ENCODE measurements around the gene TBXAS1. TPM values are rescaled to one million over a fixed set of nuclear protein-coding genes. Genes with fewer than 3 reads are reported as not detected.

TBXAS1 gene
- total and polyA plus RNA-seq, 2 experiments from 2014 or later, result 1.3 TPM; not detected in 1

DNA sequence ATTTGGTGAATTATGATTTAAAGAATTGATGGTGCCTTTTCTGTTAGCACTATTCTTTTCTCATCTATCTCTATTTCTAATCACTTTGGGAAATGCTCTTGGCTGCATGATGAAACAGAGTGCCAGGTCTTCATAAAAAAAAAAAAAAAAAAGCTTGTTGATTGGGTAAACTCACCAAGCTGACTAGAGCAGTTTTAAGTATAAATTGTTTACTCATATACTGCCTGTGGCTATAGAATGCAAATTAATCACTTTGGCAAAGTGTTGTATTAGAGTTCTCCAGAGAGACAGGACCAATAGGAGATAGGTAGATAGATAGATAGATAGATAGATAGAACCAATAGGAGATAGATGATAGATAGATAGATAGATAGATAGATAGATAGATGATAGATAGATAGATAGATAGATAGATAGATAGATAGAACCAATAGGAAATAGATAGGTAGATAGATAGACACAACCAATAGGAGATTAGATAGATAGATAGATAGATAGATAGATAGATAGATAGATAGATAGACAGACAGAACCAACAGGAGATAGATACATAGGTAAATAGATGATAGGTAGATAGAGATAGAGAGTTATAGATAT is 20.1 kb upstream of the TBXAS1 start (continued):
- TF ChIP-seq, protein P1, sequence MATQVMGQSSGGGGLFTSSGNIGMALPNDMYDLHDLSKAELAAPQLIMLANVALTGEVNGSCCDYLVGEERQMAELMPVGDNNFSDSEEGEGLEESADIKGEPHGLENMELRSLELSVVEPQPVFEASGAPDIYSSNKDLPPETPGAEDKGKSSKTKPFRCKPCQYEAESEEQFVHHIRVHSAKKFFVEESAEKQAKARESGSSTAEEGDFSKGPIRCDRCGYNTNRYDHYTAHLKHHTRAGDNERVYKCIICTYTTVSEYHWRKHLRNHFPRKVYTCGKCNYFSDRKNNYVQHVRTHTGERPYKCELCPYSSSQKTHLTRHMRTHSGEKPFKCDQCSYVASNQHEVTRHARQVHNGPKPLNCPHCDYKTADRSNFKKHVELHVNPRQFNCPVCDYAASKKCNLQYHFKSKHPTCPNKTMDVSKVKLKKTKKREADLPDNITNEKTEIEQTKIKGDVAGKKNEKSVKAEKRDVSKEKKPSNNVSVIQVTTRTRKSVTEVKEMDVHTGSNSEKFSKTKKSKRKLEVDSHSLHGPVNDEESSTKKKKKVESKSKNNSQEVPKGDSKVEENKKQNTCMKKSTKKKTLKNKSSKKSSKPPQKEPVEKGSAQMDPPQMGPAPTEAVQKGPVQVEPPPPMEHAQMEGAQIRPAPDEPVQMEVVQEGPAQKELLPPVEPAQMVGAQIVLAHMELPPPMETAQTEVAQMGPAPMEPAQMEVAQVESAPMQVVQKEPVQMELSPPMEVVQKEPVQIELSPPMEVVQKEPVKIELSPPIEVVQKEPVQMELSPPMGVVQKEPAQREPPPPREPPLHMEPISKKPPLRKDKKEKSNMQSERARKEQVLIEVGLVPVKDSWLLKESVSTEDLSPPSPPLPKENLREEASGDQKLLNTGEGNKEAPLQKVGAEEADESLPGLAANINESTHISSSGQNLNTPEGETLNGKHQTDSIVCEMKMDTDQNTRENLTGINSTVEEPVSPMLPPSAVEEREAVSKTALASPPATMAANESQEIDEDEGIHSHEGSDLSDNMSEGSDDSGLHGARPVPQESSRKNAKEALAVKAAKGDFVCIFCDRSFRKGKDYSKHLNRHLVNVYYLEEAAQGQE (IDR thresholded peaks at IDR 0.05; ENCODE audit: unreplicated experiment), result no peak
- TF ChIP-seq JUNB (IDR thresholded peaks at IDR 0.05; ENCODE audit: unreplicated experiment) (no peak), STAT1 (IDR thresholded peaks at IDR 0.05; ENCODE audit: unreplicated experiment) (no peak), EZH2 (IDR thresholded peaks at IDR 0.05; ENCODE audit: low read depth, unreplicated experiment) (no peak)
- TF ChIP-seq, protein P2, sequence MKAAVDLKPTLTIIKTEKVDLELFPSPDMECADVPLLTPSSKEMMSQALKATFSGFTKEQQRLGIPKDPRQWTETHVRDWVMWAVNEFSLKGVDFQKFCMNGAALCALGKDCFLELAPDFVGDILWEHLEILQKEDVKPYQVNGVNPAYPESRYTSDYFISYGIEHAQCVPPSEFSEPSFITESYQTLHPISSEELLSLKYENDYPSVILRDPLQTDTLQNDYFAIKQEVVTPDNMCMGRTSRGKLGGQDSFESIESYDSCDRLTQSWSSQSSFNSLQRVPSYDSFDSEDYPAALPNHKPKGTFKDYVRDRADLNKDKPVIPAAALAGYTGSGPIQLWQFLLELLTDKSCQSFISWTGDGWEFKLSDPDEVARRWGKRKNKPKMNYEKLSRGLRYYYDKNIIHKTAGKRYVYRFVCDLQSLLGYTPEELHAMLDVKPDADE (IDR thresholded peaks at IDR 0.05), result no peak

DNA sequence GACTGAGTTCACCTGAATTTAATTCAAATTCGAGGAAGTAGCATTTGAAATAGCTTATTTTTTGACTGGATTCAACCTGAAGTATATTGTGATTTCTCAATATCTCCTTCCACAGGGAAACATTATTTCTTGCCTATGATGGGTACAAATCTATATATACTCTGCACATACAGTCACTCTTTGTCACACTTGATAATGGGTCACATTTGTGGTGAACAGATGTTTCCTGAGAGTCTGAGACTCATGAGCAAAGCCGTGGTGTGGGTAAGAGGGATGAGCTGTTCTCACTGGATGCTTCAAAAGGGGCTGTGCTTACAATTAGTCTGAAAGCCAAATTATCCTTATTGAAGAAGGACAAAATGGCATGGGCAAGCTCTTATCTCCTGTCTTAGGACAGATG is 18.0 kb upstream of the TBXAS1 start:
- H3K27me3 Mint-ChIP-seq (ENCODE audit: insufficient read depth, low read depth, poor library complexity), result peaks cover 5% of the 10 kb centered on the region
- no peak overlapping the region for H3K4me3 Mint-ChIP-seq
- H3K4me2 ChIP-seq, result no peak overlapping the region
- no peaks in the 10 kb centered on the region for H3K9me2 ChIP-seq (ENCODE audit: insufficient read depth)
- no peak for DNase-seq (ENCODE audit: low spot score)
- no peak overlapping the region for H3K27ac ChIP-seq (ENCODE audit: low read depth)
- no peaks in the 10 kb centered on the region for H4K20me1 ChIP-seq (replicated peaks; ENCODE audit: insufficient read depth)
- no peaks in the 10 kb centered on the region for H3K79me2 ChIP-seq (replicated peaks; ENCODE audit: insufficient read depth)
- peaks cover 5% of the 10 kb centered on the region; the same call in 2 of the 3 replicates for H3K9me3 Mint-ChIP-seq
- no peaks in the 10 kb centered on the region for H3K36me3 ChIP-seq (ENCODE audit: insufficient read depth)
- H3K27me3 ChIP-seq (ENCODE audit: insufficient read depth), result no peaks in the 10 kb centered on the region
- no peaks in the 10 kb centered on the region for H3K4me1 ChIP-seq (ENCODE audit: insufficient read depth)
- H3K4me3 ChIP-seq, result no peak overlapping the region
- no peak overlapping the region for H3K27ac Mint-ChIP-seq
- H3F3A ChIP-seq (replicated peaks; ENCODE audit: low read depth), result no peaks in the 10 kb centered on the region
- H2AFZ ChIP-seq, result no peak overlapping the region
- no peak for ATAC-seq
- peaks cover 7% of the 10 kb centered on the region for H3K36me3 Mint-ChIP-seq (ENCODE audit: low read depth)
- no peaks in the 10 kb centered on the region; the same call in 2 of the 3 replicates for H3K4me1 Mint-ChIP-seq
- TF ChIP-seq, protein P1 (IDR thresholded peaks at IDR 0.05; ENCODE audit: unreplicated experiment), result no peak
- TF ChIP-seq EZH2 (IDR thresholded peaks at IDR 0.05; ENCODE audit: low read depth, unreplicated experiment) (no peak), STAT1 (IDR thresholded peaks at IDR 0.05; ENCODE audit: unreplicated experiment) (no peak), CREB1 (CRISPR knock-in tag; IDR thresholded peaks at IDR 0.05; ENCODE audit: low read depth) (no peak), NANOG (IDR thresholded peaks at IDR 0.05; ENCODE audit: borderline replicate concordance) (no peak)
- TF ChIP-seq, protein P3, sequence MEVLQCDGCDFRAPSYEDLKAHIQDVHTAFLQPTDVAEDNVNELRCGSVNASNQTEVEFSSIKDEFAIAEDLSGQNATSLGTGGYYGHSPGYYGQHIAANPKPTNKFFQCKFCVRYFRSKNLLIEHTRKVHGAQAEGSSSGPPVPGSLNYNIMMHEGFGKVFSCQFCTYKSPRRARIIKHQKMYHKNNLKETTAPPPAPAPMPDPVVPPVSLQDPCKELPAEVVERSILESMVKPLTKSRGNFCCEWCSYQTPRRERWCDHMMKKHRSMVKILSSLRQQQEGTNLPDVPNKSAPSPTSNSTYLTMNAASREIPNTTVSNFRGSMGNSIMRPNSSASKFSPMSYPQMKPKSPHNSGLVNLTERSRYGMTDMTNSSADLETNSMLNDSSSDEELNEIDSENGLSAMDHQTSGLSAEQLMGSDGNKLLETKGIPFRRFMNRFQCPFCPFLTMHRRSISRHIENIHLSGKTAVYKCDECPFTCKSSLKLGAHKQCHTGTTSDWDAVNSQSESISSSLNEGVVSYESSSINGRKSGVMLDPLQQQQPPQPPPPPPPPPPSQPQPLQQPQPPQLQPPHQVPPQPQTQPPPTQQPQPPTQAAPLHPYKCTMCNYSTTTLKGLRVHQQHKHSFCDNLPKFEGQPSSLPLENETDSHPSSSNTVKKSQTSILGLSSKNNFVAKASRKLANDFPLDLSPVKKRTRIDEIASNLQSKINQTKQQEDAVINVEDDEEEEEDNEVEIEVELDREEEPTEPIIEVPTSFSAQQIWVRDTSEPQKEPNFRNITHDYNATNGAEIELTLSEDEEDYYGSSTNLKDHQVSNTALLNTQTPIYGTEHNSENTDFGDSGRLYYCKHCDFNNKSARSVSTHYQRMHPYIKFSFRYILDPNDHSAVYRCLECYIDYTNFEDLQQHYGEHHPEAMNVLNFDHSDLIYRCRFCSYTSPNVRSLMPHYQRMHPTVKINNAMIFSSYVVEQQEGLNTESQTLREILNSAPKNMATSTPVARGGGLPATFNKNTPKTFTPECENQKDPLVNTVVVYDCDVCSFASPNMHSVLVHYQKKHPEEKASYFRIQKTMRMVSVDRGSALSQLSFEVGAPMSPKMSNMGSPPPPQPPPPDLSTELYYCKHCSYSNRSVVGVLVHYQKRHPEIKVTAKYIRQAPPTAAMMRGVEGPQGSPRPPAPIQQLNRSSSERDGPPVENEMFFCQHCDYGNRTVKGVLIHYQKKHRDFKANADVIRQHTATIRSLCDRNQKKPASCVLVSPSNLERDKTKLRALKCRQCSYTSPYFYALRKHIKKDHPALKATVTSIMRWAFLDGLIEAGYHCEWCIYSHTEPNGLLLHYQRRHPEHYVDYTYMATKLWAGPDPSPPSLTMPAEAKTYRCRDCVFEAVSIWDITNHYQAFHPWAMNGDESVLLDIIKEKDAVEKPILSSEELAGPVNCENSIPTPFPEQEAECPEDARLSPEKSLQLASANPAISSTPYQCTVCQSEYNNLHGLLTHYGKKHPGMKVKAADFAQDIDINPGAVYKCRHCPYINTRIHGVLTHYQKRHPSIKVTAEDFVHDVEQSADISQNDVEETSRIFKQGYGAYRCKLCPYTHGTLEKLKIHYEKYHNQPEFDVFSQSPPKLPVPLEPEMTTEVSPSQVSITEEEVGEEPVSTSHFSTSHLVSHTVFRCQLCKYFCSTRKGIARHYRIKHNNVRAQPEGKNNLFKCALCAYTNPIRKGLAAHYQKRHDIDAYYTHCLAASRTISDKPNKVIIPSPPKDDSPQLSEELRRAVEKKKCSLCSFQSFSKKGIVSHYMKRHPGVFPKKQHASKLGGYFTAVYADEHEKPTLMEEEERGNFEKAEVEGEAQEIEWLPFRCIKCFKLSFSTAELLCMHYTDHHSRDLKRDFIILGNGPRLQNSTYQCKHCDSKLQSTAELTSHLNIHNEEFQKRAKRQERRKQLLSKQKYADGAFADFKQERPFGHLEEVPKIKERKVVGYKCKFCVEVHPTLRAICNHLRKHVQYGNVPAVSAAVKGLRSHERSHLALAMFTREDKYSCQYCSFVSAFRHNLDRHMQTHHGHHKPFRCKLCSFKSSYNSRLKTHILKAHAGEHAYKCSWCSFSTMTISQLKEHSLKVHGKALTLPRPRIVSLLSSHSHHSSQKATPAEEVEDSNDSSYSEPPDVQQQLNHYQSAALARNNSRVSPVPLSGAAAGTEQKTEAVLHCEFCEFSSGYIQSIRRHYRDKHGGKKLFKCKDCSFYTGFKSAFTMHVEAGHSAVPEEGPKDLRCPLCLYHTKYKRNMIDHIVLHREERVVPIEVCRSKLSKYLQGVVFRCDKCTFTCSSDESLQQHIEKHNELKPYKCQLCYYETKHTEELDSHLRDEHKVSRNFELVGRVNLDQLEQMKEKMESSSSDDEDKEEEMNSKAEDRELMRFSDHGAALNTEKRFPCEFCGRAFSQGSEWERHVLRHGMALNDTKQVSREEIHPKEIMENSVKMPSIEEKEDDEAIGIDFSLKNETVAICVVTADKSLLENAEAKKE (CRISPR knock-in tag; IDR thresholded peaks at IDR 0.05), result no peak
